ENCODE measurements around the gene CNGA3. TPM values are rescaled to one million over a fixed set of nuclear protein-coding genes. Genes with fewer than 3 reads are reported as not detected.

Gene CNGA3
- total RNA-seq, 4 donors from 2014 or later: 1.7 to 3.0 (median 2.2) TPM; not detected in 1

DNA sequence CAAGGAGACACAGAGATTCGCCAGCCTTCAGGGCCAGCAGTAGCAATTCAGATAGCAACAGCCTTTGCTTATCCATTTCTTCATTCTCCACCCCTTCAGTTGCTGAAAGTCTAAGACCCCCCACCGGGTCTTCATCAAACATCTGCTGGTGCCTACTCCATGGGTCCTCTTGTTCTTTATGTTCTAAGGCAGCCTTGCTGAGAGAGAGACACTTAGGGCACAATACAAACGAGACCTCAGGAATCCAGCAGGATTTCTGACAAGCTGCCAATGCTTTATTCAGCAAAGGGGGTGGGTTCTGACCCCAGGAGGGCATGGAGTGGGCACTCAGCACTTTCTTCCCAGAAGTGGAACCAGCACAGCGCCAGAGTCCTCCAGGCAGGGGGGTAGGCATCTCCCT is 36.2 kb upstream of the CNGA3 start:
- TF ChIP-seq POLR2A (IDR thresholded peaks at IDR 0.05): no peak
- TF ChIP-seq CTCF (IDR thresholded peaks at IDR 0.05): no peak
- no peak overlapping the region for H3K27ac ChIP-seq
- DNase-seq: no peak
- H3K27me3 ChIP-seq: no peaks in the 10 kb centered on the region
- no peaks in the 10 kb centered on the region for H3K4me1 ChIP-seq
- no peaks in the 10 kb centered on the region for H3K9me3 ChIP-seq
- no peak overlapping the region for H3K4me3 ChIP-seq
- H3K36me3 ChIP-seq: no peaks in the 10 kb centered on the region

GRCh38 chr2:98311090-98311489 is 35.2 kb upstream of the CNGA3 start:
- no peaks in the 10 kb centered on the region for H3K9me3 ChIP-seq
- no peaks in the 10 kb centered on the region for H3K27me3 ChIP-seq
- H3K4me3 ChIP-seq: no peak overlapping the region
- DNase-seq: no peak
- no peaks in the 10 kb centered on the region for H3K4me1 ChIP-seq
- TF ChIP-seq POLR2A (IDR thresholded peaks at IDR 0.05): no peak
- no peak overlapping the region for H3K27ac ChIP-seq
- no peaks in the 10 kb centered on the region for H3K36me3 ChIP-seq

DNA sequence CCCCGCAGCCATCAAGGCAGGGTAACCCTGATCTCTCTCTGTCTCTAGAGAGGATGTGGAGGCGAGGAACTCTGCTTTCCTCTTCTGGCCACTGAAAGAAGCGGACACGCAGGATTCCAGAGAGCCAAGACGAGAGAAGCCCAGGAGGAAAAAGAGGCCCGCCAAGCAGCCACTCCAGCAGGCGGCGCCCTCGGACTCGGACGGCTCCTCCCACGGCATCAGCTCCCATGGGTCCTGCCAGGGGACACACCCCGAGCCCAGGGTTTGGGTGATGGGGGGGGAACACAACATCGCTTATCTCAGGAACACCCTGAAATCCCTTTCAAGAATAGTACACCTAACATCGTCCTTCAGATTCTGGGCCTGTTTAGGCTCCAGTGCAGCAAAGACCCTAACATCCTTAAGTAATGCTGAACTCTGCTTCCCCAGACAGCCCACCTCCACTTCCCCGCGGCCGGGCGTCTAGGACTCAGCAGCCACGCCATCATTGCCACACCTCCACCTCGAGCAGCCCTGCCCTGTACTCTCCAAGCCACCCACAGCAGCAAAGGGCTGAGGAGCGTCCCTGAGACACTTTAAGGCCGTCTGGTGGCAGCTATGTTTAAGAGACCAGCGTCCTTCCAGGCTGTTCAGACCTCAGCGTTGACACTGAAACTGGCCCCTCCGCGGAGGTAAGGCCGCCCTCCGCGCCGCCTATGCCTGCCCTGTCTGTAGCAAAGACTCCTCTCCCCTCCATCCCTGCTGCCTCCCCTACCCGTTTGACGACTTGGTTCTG is 34.3 kb upstream of the CNGA3 start:
- Histone ChIP-seq H3K27ac (no peak overlapping the region), H3K9me3 (no peaks in the 10 kb centered on the region), H3K36me3 (no peaks in the 10 kb centered on the region), H3K27me3 (no peaks in the 10 kb centered on the region), H3K4me1 (no peaks in the 10 kb centered on the region), H3K4me3 (no peak overlapping the region)
- TF ChIP-seq POLR2A (IDR thresholded peaks at IDR 0.05): no peak
- TF ChIP-seq CTCF (IDR thresholded peaks at IDR 0.05): no peak
- DNase-seq: no peak

DNA sequence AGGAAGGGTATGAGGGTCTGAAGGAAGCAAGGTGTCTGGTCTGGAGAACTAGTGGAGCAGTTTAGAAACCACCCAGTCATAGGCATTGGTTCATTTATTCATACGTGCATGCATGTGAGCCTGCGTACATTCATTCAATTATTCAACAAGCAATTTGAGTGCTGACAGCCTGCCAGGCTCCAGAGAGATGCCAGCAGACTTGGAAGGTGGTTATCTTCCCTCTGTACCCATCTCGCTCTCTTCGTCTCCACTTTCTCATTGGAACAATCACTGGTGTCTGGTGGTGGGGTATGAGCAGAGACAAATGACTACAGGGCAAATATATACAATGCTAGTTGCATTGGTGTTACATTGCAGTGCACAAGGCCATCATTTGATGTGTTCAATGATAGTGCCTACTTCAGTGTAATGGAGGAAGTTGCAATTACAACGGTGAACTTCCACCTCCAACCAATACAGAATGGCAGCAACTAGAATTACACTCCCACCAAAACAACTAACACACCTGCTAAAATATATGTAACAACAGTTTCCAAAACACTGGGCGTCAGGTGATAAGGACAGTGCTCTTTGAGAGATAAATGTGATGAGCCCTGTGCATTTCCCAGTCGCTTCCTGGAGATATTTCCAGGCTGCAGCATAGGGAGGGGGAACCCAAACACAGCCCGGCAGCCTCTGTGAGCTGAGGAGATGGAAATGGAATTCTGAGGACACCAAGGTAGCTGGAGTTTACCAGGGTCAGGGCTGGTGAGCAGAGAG is 32.6 kb upstream of the CNGA3 start:
- Histone ChIP-seq H3K27ac (no peak overlapping the region), H3K4me1 (no peaks in the 10 kb centered on the region), H3K27me3 (no peaks in the 10 kb centered on the region), H3K36me3 (no peaks in the 10 kb centered on the region), H3K4me3 (no peak overlapping the region), H3K9me3 (no peaks in the 10 kb centered on the region)
- TF ChIP-seq CTCF (IDR thresholded peaks at IDR 0.05): no peak
- TF ChIP-seq POLR2A (IDR thresholded peaks at IDR 0.05): no peak
- DNase-seq: no peak

GRCh38 chr2:98314251-98314650 is 32.0 kb upstream of the CNGA3 start:
- no peak overlapping the region for H3K4me3 ChIP-seq
- no peak overlapping the region for H3K27ac ChIP-seq
- H3K36me3 ChIP-seq: no peaks in the 10 kb centered on the region
- H3K27me3 ChIP-seq: no peaks in the 10 kb centered on the region
- TF ChIP-seq CTCF (IDR thresholded peaks at IDR 0.05) (no peak), POLR2A (IDR thresholded peaks at IDR 0.05) (no peak)
- H3K4me1 ChIP-seq: no peaks in the 10 kb centered on the region
- DNase-seq: no peak
- no peaks in the 10 kb centered on the region for H3K9me3 ChIP-seq

- H3K27ac ChIP-seq: no peak overlapping the region
- no peaks in the 10 kb centered on the region for H3K27me3 ChIP-seq
- H3K36me3 ChIP-seq: no peaks in the 10 kb centered on the region
- H3K4me1 ChIP-seq: no peaks in the 10 kb centered on the region
- no peak overlapping the region for H3K4me3 ChIP-seq
- DNase-seq: no peak
- no peak for TF ChIP-seq CTCF (IDR thresholded peaks at IDR 0.05)
- no peak for TF ChIP-seq POLR2A (IDR thresholded peaks at IDR 0.05)
- peaks cover 0 to 15% (median 2%) of the 10 kb centered on the region in 4 donors for H3K9me3 ChIP-seq
Observed at GRCh38 chr2:98315957-98316356, 30.3 kb upstream of the CNGA3 start.
